Ovary (tissue), 3 donors: ENCODE results near the gene CFAP20DC.

Experiments
- EP300 ChIP-seq: sonication (generic); formaldehyde crosslinking; IDR thresholded peaks from one replicate; pipeline ENCODE4 v1.6.1; 2017; ENCODE audit warnings: antibody characterized with exemption
- POLR2A ChIP-seq: fragments of 450-650 bp; IDR thresholded peaks from one replicate; pipeline ENCODE4 v1.6.1; 2017; ENCODE audit warnings: antibody characterized with exemption, mild to moderate bottlenecking, moderate library complexity
- TF ChIP-seq, protein P1 (sequence below), 3 donors: fragments of 450-650 bp in 2 of 3; fragments of 200-600 bp in 1 of 3; IDR thresholded peaks; one replicate each; pipeline versions ENCODE4 v1.5.1 to v1.8.0; 2016 to 2022; ENCODE audit warnings: antibody characterized with exemption in 3 of 3, mild to moderate bottlenecking in 1 of 3
- donor health status: DM: no; HTN: no; CAD: no.

DNA sequence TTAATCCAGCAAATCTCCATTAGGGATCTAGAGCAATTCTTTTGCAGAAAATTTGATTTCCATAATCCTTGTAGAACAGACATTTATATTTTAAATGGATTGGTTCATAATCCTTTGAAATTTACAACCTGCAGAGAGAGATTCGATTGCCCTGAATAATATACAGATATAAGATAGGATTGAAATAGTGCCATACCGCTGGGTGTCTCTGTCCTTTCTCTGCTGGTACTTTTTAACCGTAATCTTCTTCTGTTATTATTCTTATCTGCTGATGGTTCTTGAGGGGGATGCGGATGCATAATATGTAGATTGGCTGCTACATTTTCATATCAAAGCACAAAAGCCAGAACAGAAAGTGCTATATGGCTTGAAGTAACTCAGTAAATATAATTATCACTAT is 182.2 kb downstream of the CFAP20DC start:
- TF ChIP-seq EP300 (no peak), POLR2A (no peak)
- TF ChIP-seq, protein P1, sequence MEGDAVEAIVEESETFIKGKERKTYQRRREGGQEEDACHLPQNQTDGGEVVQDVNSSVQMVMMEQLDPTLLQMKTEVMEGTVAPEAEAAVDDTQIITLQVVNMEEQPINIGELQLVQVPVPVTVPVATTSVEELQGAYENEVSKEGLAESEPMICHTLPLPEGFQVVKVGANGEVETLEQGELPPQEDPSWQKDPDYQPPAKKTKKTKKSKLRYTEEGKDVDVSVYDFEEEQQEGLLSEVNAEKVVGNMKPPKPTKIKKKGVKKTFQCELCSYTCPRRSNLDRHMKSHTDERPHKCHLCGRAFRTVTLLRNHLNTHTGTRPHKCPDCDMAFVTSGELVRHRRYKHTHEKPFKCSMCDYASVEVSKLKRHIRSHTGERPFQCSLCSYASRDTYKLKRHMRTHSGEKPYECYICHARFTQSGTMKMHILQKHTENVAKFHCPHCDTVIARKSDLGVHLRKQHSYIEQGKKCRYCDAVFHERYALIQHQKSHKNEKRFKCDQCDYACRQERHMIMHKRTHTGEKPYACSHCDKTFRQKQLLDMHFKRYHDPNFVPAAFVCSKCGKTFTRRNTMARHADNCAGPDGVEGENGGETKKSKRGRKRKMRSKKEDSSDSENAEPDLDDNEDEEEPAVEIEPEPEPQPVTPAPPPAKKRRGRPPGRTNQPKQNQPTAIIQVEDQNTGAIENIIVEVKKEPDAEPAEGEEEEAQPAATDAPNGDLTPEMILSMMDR (IDR thresholded peaks at IDR 0.05) = no peak
